ENCODE data around the gene CES1.
"Not testable (repeated sequence)": the region's sequence is repeated elsewhere in the genome, so short reads cannot be mapped to it uniquely, and the experiment has no call there.

Gene CES1

DNA sequence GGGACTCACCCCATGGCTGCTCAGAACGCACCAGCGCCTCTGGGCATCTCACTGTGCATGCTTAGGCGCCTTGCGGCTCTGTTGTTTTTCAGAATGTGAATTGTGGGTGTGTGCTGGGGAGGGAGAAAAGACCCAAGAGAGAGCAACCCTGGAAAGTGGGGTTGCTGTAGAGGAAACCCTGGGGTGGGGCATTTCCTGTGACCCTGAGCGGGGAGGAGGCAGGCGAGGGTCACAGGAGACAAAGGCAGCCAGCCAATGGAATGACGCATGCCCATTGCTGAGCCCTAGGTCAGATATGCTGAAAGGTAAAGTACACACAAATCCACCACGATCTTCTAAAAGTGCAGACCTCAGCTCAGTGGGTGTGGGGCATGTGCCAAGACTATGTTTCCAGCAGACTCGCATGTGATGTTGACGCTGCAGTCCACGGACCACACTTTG lies 39.9 kb downstream of the CES1 start:
- DNase-seq (ENCODE audit: extremely low read depth in 1 of 2, low read depth in 1 of 2) = not testable (repeated sequence)

DNA sequence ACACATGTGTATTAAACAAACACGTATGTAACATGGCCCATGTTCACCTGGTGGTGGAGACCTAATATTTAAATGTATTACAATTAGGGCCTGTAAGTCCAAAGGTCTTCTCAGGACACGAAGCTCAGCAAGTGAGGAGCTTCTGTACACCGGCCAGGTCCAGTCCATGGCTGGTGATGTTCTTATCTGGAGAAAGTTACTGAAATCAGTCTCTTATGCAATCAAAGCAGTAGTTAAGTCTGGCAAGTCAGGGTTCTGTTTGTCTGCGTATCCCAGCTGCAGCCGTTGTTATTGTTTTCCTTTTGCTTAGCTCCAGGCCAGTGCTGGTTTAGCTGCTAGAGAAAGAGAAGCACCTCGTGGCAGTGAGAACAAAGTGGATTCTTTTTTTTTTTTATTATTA lies 41.4 kb downstream of the CES1 start:
- not testable (repeated sequence) for DNase-seq (ENCODE audit: extremely low read depth in 1 of 2, low read depth in 1 of 2)

DNA sequence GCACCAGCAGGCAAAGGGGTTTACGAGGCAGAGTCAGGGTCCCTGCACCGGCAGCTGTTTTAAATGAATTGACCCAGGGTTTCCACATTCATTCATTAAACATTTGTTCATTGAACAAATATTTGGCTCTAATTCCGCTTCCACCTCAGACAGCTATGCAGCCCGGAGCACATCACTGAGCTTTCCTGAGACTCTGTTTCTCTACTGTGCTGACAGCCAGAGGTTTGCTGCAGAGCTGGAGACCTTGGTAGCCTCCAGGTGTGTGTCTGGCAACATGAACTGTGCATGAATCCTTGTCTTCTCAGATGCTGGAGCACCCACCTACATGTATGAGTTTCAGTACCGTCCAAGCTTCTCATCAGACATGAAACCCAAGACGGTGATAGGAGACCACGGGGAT lies 42.7 kb downstream of the CES1 start:
- DNase-seq (ENCODE audit: extremely low read depth in 1 of 2, low read depth in 1 of 2) = not testable (repeated sequence)

DNA sequence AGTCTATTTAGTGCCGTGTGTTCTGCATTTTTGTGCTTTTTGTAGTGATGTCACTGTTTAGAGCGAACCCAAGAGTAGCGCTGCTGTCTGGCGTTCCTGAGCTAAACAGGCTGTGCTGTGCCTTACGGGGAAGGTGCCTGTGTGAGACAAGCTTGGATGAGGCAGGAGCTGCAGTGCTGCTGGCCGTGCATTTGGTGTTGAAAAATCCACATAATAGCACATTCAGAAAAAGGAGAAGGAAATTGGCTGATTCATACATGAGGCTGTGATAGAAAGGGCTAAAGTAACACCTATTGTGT lies 50.2 kb downstream of the CES1 start:
- DNase-seq (ENCODE audit: extremely low read depth in 1 of 2, low read depth in 1 of 2) = not testable (repeated sequence)

DNA sequence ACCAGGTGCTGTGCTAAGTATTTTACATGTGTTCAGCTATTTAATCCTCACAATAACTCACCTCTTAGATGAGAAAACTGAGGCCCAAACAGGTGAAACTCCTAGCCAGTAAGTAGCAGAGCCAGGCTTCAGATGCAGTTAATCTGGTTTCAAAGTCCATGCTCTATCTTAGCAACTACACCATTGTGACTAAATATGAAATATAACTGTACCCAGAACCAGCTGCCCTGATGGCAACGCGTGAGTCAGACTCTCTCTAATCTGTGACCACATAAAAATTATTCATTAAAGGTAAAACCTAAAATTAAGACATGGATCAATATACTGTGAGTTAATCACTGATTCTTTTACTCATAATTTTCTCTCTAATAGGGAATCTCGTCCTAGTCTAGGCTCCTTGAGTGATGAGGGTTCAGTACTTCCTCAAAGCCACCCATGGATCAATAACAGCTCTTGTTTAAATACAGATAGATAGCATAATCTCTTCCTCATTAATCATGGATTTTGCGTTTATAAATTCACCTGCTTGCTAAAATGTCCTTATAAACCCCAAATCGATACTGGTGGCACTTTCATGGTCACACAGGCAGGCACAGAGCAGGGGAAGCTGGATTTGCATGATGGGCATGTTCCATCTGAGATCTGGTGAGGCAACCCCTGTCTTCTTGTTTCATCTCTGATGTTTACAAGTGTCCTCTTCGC lies 50.7 kb downstream of the CES1 start:
- not testable (repeated sequence) for DNase-seq (ENCODE audit: extremely low read depth in 1 of 2, low read depth in 1 of 2)

DNA sequence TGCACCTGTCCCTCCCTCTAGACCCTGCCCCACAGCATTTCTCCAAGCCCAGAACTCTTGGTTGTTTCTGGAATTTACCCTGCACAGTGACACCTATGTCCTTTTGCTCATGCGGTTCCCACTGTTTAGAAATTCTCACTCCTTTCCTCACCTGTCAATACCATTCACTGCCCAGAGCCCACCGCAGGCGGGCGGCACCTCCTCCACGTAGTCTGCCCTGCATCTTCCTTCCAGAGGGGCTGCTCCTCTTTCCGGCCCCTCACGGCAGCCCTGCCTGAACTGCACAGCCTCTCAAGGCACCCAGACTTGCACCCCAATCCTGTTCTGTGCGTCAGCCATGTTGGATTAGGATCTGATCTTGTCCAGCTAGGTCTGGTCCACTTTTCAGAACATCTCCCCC lies 51.4 kb downstream of the CES1 start:
- DNase-seq (ENCODE audit: extremely low read depth in 1 of 2, low read depth in 1 of 2) = not testable (repeated sequence)

DNA sequence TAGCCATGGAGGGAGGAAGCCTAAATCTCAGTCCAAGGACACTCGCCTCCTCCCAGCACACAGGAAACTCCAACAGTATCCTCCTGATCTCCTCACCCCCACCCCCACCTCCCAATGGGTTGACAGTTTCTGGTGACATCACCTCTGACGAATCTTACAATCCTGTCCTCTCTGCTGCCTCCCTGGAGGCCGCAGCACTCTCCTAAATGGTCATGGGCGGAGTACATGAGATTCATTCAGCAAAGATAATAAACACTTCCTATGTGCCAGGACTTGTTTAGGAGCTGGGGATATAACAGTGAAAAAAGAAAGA lies 52.8 kb downstream of the CES1 start:
- DNase-seq (ENCODE audit: extremely low read depth in 1 of 2, low read depth in 1 of 2) = not testable (repeated sequence)

DNA sequence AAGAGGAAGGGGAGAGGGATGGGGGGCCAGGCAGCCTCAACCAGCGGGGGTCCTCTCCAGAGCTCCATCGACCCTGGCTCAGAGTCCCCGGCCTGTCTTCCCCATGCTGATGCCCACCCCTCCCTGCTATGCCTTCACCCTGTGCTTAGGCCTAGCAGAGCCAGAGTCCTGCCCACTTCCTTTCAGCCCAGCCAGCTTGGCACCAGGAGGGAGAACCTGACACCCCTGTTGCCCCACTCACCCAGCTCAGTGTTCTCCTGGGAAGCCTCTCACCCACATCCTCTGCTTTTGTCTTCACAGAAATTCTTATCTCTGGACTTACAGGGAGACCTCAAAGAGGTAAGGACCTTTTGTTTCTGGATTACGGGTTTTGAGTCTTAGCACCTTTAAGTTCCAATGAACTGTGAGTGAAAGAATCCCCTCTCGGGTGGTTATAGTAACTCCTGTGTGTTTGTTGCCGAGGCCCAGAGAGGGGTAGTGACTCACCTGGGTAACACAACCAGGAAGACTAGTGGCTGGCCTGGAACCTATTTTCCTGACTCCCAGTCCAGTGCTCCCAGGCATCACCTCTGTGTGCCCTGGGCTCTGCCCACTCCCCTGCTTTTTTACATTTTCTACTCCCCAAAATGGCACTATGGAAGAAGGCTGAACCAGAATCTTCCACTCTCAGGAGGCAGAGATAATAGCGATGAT lies 53.3 kb downstream of the CES1 start:
- DNase-seq (ENCODE audit: extremely low read depth in 1 of 2, low read depth in 1 of 2) = no peak

DNA sequence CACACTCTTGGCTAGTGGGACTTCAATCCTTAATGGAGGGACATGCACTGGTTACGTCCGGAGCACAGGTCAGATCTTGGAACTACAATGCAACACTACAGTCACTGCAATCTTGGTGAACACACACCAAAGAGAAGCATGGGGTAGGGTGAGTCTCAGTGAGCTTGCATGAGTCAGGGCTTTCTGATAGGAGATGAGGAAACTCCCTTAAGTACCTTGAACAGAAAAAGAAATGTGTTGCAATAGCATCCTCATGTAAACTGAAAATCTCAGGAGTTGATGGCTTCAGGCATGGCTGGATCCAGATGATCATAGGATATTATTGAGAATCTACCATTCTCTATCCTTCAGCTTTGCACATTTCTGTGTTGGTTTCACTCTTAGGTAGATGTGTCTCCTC lies 54.1 kb downstream of the CES1 start:
- DNase-seq (ENCODE audit: extremely low read depth in 1 of 2, low read depth in 1 of 2) = no peak

DNA sequence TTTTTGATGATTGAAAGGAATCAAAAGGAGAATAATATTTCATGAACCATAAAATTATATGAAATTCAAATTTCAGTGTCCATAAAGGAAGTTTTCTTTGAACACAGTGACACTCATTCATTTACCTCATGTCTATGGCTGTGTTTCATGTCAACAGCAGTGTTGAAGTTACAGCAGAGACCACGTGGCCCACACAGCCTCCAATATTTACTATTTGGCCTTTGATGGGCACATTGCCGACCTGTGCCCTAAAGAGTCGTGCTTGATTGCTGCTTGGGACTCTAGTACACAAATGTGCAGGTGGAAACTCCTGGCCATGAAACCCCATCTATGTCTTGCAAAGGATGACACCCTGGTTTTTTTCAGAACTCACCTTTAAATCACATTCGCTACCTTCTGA lies 57.0 kb downstream of the CES1 start:
- DNase-seq (ENCODE audit: extremely low read depth in 1 of 2, low read depth in 1 of 2) = no peak

DNA sequence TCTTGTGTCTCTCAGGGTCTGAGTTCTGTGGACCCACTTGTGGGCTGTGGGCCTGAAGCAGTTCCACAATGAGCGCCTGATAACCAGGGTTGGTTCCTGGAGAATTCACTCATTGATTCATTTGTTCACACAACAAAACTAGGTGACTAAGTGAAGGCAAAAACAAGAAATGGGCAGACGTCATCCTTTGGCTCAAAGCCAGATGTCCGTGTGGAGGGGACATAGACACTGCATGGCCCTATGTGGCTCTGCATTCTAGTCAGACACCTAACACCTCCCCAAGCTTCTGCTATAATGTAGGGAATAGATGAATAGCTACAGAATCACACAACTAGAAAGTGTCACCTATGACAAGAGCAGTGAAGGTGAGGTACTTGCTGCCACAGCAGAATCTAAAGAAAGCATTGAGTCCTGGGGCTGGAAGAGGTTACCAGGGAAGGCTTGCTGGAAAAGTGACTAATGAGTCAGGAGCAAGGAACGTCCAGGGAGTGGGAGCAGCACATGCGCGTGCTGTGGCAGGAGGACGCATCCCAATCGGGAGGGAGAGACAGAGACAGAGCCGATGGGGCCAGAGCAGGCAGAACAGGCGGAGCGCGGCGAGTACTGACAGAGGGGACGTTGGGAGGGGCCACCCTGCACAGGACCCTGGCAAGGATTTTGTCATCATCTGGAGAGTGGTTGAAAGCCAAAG lies 58.9 kb downstream of the CES1 start:
- no peak for DNase-seq (ENCODE audit: extremely low read depth in 1 of 2, low read depth in 1 of 2)

DNA sequence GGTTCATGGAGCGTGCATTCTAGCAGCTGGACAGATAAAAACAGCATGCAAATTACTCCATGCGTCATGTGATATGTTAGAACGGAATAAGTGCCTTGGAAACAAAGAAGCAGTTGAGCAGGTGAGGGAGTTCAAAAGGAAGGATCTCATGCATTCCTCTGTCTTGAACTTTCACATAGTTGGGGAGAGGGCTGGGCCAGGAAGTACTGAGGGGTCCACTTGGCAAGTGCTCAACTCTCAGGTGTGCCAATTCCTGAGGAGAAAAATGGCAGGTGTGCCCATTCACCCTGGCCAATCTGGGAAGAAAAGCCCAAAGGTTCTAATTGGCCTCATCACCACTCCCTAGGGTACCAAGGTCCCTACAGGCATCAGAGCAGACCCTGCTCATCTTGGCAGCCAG lies 67.7 kb downstream of the CES1 start:
- DNase-seq (ENCODE audit: extremely low read depth in 1 of 2, low read depth in 1 of 2) = no peak

DNA sequence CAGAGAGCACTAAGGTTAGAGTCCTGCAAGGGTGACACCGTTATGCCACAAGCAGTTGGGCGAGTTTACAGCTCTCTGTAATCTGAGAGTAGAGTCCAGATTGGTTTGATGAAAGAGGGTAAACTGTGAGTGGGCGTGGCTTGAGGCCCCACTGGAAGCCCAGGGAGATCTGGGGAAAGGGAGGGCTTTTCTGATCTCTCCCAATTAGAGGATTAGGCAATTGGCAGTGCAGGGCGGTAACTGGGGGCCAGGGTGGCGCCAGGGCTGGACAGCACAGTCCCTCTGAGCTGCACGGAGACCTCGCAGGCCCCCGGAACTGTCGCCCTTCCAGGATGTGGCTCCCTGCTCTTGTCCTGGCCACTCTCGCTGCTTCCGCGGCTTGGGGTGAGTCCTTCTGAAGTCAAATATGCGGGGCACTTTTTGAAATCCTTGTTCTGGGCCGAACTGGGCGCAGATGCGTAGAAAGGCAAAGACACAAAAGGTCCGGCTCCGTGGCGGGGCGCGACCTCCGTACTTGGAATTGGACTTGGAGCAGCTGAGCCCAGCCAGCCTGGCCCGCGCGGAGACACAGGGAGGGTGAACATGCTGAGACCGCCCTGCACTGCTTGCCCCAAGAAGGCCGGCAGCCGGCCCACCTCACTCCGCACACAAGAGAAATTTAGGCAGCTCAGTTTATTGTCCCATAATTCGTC lies 72.4 kb downstream of the CES1 start:
- DNase-seq (ENCODE audit: extremely low read depth in 1 of 2, low read depth in 1 of 2) = no peak

DNA sequence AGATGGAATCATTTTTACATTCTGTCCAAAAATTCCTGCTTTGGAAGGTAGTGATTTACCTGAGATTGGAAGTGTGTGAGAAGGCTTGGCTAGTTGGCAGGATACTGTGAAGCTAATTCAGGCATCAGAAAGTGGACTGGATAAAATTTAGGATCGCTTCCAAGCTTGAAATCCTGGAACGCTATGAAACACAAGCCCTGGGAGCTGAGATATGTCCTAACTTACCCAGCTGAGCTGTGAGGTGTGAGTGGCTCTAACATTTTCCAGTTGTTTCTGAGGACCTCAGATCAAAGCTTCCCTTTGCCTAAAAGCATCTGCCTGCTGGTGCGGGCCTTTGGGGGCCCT lies 73.0 kb downstream of the CES1 start:
- not testable (repeated sequence) for DNase-seq (ENCODE audit: extremely low read depth in 1 of 2, low read depth in 1 of 2)

DNA sequence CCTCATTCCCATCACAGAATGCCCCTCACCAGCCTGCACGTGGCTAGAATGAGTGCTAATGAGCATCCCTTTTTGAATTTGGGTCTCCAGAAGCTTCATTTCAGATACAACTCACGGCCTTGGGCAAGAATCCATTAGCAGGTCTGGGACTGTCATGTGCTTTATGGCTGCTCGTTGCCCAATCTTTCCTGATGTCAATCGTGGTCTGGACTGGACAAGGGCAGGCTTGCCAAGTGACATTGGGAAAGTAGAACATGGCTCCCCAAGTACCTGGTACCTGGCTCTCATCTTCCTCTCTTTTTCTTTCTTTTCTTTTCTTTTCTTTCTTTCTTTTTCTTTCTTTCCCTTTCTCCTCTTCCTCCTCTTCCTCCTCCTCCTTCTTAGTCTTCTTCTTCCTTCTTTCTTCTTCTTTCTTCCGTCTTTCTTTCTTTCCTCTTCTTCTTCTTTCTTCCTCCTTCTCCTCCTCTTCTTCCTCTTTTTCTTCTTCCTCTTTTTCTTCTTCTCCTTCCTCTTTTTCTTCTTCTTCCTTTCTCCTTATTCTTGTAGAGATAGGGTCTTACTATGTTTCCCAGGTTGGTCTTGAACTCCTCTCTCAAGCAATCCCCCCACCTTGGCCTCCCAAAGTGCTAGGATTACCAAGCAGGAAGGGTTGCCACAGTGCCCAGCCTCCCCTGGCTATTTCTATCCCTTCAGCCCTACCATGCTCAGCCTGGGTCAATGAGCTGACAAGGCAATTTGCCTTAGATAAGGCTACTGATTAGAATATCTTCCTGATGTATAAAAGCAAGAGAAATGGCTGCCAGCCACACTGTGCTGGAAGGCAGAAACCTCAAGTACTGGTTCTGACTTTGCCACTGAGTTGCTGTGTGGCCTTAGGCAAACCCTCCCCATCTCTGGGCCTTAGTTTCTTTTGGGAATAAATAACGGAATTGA lies 75.0 kb downstream of the CES1 start:
- DNase-seq (ENCODE audit: extremely low read depth in 1 of 2, low read depth in 1 of 2) = not testable (repeated sequence)

DNA sequence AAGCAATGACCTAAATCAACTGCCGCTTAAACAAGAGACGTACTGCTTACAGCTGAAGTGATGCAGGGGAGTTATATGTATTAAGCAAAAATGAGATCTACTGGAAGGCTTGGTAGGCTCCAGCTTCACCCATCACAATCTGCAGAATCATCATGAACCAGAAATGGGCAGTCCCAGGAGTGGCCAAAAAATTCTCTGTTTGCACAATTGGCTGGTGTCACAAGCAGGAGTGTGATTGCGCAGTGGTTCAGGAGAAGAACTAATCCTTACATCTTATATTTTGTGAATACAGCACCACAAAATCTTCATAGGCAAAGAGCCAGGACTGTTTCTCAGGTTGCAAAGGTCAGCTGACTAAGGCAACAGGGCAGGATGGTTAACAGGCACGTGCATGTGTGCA lies 75.9 kb downstream of the CES1 start:
- no peak for DNase-seq (ENCODE audit: extremely low read depth in 1 of 2, low read depth in 1 of 2)

DNA sequence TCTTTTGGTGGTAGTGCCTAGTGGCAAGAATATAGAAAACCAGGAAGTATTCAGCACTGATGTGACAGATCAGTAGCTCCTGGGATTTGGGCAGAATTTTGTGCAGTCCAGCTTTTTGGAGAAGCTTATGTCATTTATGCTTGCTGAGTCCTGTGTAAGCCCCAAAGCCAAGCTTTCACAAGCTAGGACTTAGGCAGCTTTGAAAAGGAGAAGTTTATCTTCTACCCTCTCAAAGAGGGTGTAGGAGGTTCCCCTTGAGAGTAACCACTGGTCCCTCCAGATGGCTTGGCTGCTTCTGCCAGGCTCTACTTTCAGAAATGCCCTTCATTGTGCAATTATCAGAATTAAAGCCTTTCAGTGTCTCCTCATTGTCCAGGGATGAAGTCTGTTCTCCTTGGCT lies 78.8 kb downstream of the CES1 start:
- DNase-seq (ENCODE audit: extremely low read depth in 1 of 2, low read depth in 1 of 2) = no peak

DNA sequence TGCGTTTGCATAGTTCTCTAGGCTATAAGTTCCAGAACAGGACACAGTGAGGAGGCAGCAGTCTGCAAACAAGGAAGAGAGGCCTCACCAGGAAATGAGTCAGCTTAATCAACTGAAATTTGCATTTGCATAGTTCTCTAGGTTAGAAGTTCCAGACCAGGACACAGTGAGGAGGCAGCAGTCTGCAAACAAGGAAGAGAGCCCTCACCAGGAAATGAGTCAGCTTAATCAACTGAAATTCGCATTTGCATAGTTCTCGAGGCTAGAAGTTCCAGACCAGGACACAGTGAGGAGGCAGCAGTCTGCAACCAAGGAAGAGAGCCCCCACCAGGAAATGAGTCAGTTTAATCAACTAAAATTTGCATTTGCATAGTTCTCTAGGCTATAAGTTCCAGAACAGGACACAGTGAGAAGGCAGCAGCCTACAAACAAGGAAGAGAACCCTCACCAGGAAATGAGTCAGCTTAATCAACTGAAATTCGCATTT lies 79.7 kb downstream of the CES1 start:
- not testable (repeated sequence) for DNase-seq (ENCODE audit: extremely low read depth in 1 of 2, low read depth in 1 of 2)
